HEK293T (cell line): ENCODE measurements around the gene ZNF653.

Experiments
- CTCF ChIA-PET: fragments of 350-600 bp; formaldehyde crosslinking; extraction: SDS; loops from one replicate; lab custom pipeline; 2021; ENCODE audit warnings: antibody characterized with exemption, inconsistent platforms; lab: Yijun Ruan, JAX
- POLR2A ChIA-PET: fragments of 350-600 bp; formaldehyde crosslinking; extraction: SDS; loops from one replicate; lab custom pipeline; 2020; ENCODE audit warnings: antibody characterized with exemption, inconsistent platforms; lab: Yijun Ruan, JAX
- DNase-seq: peaks from one replicate; pipeline ENCODE4 v3.0.0; 2012; ENCODE audit warnings: mixed read lengths; ENCODE audit errors: extremely low spot score
- ARNT ChIP-seq: fragments of 450-650 bp; IDR thresholded peaks from 2 replicates; pipeline ENCODE4 v1.6.1; 2017; ENCODE audit warnings: mild to moderate bottlenecking
- BHLHE40 ChIP-seq: fragments of 450-650 bp; IDR thresholded peaks from 2 replicates; pipeline ENCODE4 v1.6.1; 2016; ENCODE audit warnings: mild to moderate bottlenecking, moderate library complexity, borderline replicate concordance
- CTBP1 ChIP-seq: fragments of 450-650 bp; IDR thresholded peaks from 2 replicates; pipeline ENCODE4 v1.6.1; 2016; ENCODE audit warnings: borderline replicate concordance
- ELF4 ChIP-seq: fragments of 450-650 bp; IDR thresholded peaks from 2 replicates; pipeline ENCODE4 v1.6.1; 2017; ENCODE audit warnings: antibody characterized with exemption
- FOXA1 ChIP-seq: fragments of 450-650 bp; IDR thresholded peaks from 2 replicates; pipeline ENCODE4 v1.6.1; 2016; ENCODE audit warnings: mild to moderate bottlenecking
- FOXK2 ChIP-seq: fragments of 450-650 bp; IDR thresholded peaks from 2 replicates; pipeline ENCODE4 v1.6.1; 2016; ENCODE audit warnings: mild to moderate bottlenecking
- FOXM1 ChIP-seq: fragments of 450-650 bp; IDR thresholded peaks from 2 replicates; pipeline ENCODE4 v1.6.1; 2017; ENCODE audit warnings: mild to moderate bottlenecking, borderline replicate concordance
- HDGF ChIP-seq: fragments of 450-650 bp; IDR thresholded peaks from 2 replicates; pipeline ENCODE4 v1.6.1; 2017; ENCODE audit warnings: antibody characterized with exemption, borderline replicate concordance
- L3MBTL2 ChIP-seq: fragments of 450-650 bp; conservative IDR thresholded peaks from 2 replicates; pipeline ENCODE4 v1.6.1; 2016; ENCODE audit warnings: mild to moderate bottlenecking
- LEF1 ChIP-seq: fragments of 450-650 bp; IDR thresholded peaks from 2 replicates; pipeline ENCODE4 v1.6.1; 2017; ENCODE audit warnings: mild to moderate bottlenecking, borderline replicate concordance
- NFRKB ChIP-seq: fragments of 450-650 bp; IDR thresholded peaks from 2 replicates; pipeline ENCODE4 v1.6.1; 2016; ENCODE audit warnings: mild to moderate bottlenecking, moderate library complexity
- PKNOX1 ChIP-seq: fragments of 450-650 bp; IDR thresholded peaks from 2 replicates; pipeline ENCODE4 v1.6.1; 2016
- SP1 ChIP-seq: fragments of 450-650 bp; IDR thresholded peaks from 2 replicates; pipeline ENCODE4 v1.6.1; 2017
- SUZ12 ChIP-seq: fragments of 450-650 bp; IDR thresholded peaks from 2 replicates; pipeline ENCODE4 v1.6.1; 2016; ENCODE audit warnings: mild to moderate bottlenecking
- TARDBP ChIP-seq: fragments of 450-650 bp; IDR thresholded peaks from 2 replicates; pipeline ENCODE4 v1.6.1; 2016
- ZNF384 ChIP-seq: fragments of 450-650 bp; IDR thresholded peaks from 2 replicates; pipeline ENCODE4 v1.6.1; 2016

The ZNF653 gene

DNA sequence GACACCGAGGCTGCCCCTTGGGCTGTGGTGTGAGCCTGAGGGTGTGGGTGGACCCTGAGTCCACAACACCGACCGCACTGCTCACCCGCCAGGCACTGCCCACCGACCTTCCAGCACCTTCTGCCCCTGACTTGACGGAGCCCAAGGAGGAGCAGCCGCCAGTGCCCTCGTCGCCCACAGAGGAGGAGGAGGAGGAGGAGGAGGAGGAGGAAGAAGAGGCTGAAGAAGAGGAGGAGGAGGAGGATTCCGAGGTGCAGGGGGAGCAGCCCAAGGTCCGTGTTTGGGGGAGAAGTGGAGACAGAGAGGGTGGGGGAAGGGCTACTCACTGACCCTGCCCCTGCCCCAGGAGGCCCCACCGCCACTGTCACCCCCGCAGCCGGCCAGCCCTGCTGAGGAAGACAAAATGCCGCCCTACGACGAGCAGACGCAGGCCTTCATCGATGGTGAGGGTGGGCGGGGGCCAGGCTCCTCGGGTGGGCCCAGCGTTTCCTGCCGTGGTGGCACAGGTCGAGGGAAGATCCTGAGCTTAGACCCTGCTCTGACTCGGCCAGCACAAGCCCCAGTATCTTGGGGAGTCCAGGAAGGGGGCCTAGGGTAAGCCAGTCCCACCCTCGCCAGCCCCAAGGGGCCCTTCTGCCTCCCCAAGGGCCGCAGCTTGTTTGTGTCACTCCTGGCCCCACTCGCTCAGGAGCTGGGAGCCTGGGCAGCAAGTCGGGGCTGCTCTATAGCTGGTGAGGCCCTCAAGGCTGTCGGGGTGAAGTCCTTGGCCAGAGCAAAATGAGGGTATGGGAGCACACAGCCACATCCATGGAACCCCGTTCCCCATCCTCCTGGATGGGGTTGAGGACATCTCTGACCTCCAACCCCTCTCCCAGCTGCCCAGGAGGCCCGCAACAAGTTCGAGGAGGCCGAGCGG, 58.0 kb downstream of the ZNF653 start:
- TF ChIP-seq ARNT: no peak
- no peak for TF ChIP-seq HDGF
- TF ChIP-seq FOXM1: no peak
- TF ChIP-seq TARDBP: no peak
- no peak for TF ChIP-seq FOXA1
- TF ChIP-seq ELF4: no peak
- TF ChIP-seq NFRKB: no peak
- TF ChIP-seq SP1: no peak
- TF ChIP-seq PKNOX1: no peak
- TF ChIP-seq LEF1: no peak
- TF ChIP-seq SUZ12: no peak
- CTCF ChIA-PET: interaction anchor here (1.0 to 1.5 kb wide), 2 partner anchors 64 to 67 kb away, joined by 3 to 4 read pairs; no protein-coding TSS in a partner anchor
- DNase-seq: no peak
- POLR2A ChIA-PET: interaction anchor here (0.9 kb wide), 1 partner anchor 73 kb away, joined by 3 read pairs; no protein-coding TSS in a partner anchor

DNA sequence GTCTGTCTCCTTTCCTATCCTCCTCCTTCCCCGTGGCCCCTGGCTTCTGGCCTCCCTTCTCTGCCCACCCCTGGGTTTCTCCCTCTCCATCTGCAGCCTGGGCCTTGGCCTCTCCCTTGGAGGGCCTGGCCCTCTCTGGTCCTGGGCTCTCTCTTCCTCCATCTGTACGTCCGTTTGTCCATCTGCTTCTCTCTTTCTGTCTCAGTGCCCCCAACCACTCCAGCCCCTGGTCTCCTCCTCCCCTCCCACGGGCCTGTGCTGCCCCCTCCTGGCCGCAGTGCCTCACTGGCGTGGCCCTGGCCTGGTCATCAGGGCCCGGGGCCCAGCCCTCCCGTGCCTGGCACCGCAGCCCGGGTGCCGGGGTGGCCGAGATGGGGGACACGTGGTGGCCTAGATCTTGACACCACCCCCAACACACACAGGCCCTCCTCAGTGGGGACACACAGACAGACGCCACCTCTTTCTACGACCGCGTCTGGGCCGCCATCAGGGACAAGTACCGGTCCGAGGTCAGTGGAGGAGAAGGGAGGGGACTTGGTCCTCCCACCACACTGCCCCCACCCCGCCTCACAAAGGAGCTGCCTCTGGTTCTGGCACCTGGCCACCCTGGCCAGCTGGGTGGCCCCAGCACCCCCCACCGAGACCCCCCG, 58.9 kb downstream of the ZNF653 start:
- peak; percentile 83 for DNase-seq
- POLR2A ChIA-PET: no interaction called here
- CTCF ChIA-PET: interaction anchor here (0.9 to 1.5 kb wide), 6 partner anchors 9 to 69 kb away, joined by 3 to 12 read pairs (median 6); partner anchors contain the start of genes EPOR, ODAD3 and PRKCSH
- TF ChIP-seq FOXM1 (no peak), BHLHE40 (no peak), CTBP1 (no peak), L3MBTL2 (no peak), ZNF384 (no peak), TARDBP (no peak), ELF4 (no peak), HDGF (no peak), ARNT (no peak), PKNOX1 (no peak), SUZ12 (no peak), SP1 (no peak), NFRKB (no peak), FOXA1 (no peak), FOXK2 (no peak), LEF1 (no peak)

- POLR2A ChIA-PET: interaction anchor here (1.0 to 1.1 kb wide), 2 partner anchors 70 to 72 kb away, joined by 3 to 4 read pairs; partner anchors contain the start of gene SWSAP1
- TF ChIP-seq HDGF: no peak
- no peak for TF ChIP-seq ELF4
- TF ChIP-seq FOXA1: no peak
- no peak for TF ChIP-seq CTBP1
- no peak for TF ChIP-seq BHLHE40
- no peak for TF ChIP-seq FOXM1
- no peak for TF ChIP-seq ARNT
- DNase-seq: no peak
- CTCF ChIA-PET: interaction anchor here (0.9 to 1.5 kb wide), 5 partner anchors 9 to 69 kb away, joined by 3 to 12 read pairs (median 7); partner anchors contain the start of genes EPOR, ODAD3 and PRKCSH
These were observed 59.4 kb downstream of the ZNF653 start for GRCh38 chr19:11446271-11446651.

DNA sequence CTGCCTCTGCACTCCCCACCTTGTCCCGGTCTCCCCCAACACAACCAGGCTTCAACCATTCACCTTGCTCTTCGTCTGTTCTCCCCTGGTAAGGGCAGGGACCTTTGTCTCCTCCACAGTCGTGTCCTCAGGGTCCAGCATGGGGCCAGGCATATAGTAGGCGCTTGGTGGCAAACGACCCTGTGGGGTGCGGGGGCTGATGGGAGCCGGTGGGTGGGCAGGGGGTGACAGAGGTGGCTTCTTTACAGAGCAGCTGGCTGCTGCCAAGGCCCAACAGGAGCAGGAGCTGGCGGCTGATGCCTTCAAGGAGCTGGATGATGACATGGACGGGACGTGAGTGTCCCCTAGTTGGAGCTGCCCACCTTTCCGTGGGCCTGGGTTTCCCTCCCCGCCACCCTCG, 60.5 kb downstream of the ZNF653 start:
- TF ChIP-seq FOXM1 (no peak), SUZ12 (no peak), FOXA1 (no peak), CTBP1 (no peak), TARDBP (no peak), LEF1 (no peak), ARNT (no peak)
- ChIA-PET POLR2A (interaction anchor here (0.9 to 1.1 kb wide), 5 partner anchors 61 to 151 kb away, joined by 3 to 4 read pairs (median 3); partner anchors contain the start of genes EPOR and SWSAP1), CTCF (interaction anchor here (1.4 to 1.5 kb wide), 2 partner anchors 62 to 64 kb away, joined by 5 to 12 read pairs; partner anchors contain the start of gene EPOR)
- no peak for DNase-seq

DNA sequence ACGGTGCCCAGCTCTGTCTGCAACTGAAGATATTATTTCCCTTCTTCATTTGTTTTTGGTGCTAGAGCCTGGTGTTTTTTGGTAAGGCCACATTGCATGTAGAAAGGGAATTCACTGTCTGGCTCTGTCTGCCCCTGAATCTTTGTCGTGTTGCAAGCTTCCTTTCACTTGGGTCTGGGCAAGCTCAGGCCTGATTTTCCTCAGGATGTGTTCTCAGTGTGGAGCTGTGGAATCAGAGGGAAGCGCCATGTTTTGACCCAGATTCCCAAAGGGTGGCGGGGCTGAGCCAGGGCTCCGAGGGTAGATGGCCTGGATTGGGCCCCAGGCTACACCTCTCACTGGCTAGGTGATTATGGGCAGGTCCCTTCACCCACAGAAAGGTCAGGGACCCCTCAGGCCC, 61.6 kb downstream of the ZNF653 start:
- POLR2A ChIA-PET: interaction anchor here (0.7 to 1.6 kb wide), 2 partner anchors 9 to 63 kb away, joined by 3 to 5 read pairs; partner anchors contain the start of gene ODAD3
- TF ChIP-seq FOXA1: no peak
- no peak for TF ChIP-seq HDGF
- no peak for TF ChIP-seq CTBP1
- TF ChIP-seq SUZ12: no peak
- TF ChIP-seq ZNF384: no peak
- TF ChIP-seq L3MBTL2: no peak
- TF ChIP-seq TARDBP: no peak
- no peak for TF ChIP-seq SP1
- TF ChIP-seq FOXK2: no peak
- no peak for TF ChIP-seq LEF1
- no peak for TF ChIP-seq ELF4
- DNase-seq: no peak
- CTCF ChIA-PET: interaction anchor here (1.7 to 1.8 kb wide), 2 partner anchors 63 to 67 kb away, joined by 5 to 7 read pairs; no protein-coding TSS in a partner anchor

GRCh38 chr19:11437955-11438354, 67.7 kb downstream of the ZNF653 start:
- DNase-seq: no peak
- ChIA-PET CTCF (no interaction called here), POLR2A (interaction anchor here (1.1 kb wide), 1 partner anchor 57 kb away, joined by 3 read pairs; no protein-coding TSS in a partner anchor)
- TF ChIP-seq NFRKB (no peak), ELF4 (no peak), SUZ12 (no peak), L3MBTL2 (no peak), BHLHE40 (no peak), ZNF384 (no peak), PKNOX1 (no peak), HDGF (no peak), FOXK2 (no peak), CTBP1 (no peak)
